GM12892 (cell line): Measurements from ENCODE around the gene SRPK3.
"Not testable (repeated sequence)": the region's sequence is repeated elsewhere in the genome, so short reads cannot be mapped to it uniquely, and the experiment has no call there.

Source experiments
- DNase-seq: peaks from one replicate; pipeline ENCODE4 v3.0.0; 2011; ENCODE audit not compliant: insufficient read length
- FAIRE-seq: peaks from 2 replicates; lab custom pipeline; 2011; peaks lifted over from hg19 to GRCh38; lab: Jason Lieb, UNC
- POLR2A ChIP-seq: IDR thresholded peaks from 2 replicates; pipeline ENCODE4 v1.6.1; 2011; ENCODE audit warnings: low read depth, low read length, control low read depth
- POLR2AphosphoS5 ChIP-seq: IDR thresholded peaks from 2 replicates; pipeline ENCODE4 v1.6.1; 2011; ENCODE audit warnings: low read depth, low read length, control low read depth
- TAF1 ChIP-seq: IDR thresholded peaks from 2 replicates; pipeline ENCODE4 v1.6.1; 2011; ENCODE audit warnings: low read depth, mild to moderate bottlenecking, control low read depth, low read length, borderline replicate concordance

The SRPK3 gene

GRCh38 chrX:153739754-153740486 lies 40.9 kb upstream of the SRPK3 start:
- no peak for TF ChIP-seq POLR2A
- TF ChIP-seq POLR2AphosphoS5 = no peak
- TF ChIP-seq TAF1 = no peak
- DNase-seq = no peak
- FAIRE-seq = no peak

DNA sequence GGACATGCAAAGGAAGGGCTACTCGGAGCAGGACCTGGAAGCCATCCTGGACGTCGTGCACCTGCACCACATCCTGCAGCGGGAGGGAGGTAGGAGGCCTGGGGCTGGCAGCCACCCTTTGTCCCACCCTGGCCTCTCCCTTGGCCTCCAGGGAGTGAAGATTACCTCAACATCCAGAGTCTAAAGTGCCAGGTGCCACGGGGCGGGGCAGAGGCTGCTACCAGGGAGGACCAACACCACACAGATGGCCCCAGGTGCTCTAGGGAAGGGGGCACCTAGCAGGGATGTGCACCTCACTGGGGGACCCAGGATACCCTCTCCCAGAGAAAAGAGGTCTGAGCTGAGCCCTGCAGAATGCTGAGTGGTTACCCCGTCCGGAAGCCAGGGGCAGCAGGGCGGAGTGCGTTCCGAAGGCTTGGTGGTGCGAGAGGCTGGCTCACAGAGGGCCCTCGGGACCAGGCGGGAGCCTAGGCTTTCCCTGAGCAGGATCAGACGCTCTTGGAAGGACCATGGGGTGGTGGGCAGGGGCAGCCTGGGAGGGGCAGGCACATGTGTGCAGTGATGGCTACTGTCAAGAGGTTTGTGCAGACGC lies 40.1 kb upstream of the SRPK3 start:
- FAIRE-seq = no peak
- TF ChIP-seq POLR2A (no peak), POLR2AphosphoS5 (no peak), TAF1 (no peak)
- DNase-seq = no peak

GRCh38 chrX:153741446-153741845 lies 39.4 kb upstream of the SRPK3 start:
- DNase-seq = no peak
- no peak for TF ChIP-seq POLR2AphosphoS5
- no peak for FAIRE-seq

- DNase-seq, FAIRE-seq: not testable (repeated sequence)
These were observed 38.7 kb upstream of the SRPK3 start for GRCh38 chrX:153742111-153742510.

DNA sequence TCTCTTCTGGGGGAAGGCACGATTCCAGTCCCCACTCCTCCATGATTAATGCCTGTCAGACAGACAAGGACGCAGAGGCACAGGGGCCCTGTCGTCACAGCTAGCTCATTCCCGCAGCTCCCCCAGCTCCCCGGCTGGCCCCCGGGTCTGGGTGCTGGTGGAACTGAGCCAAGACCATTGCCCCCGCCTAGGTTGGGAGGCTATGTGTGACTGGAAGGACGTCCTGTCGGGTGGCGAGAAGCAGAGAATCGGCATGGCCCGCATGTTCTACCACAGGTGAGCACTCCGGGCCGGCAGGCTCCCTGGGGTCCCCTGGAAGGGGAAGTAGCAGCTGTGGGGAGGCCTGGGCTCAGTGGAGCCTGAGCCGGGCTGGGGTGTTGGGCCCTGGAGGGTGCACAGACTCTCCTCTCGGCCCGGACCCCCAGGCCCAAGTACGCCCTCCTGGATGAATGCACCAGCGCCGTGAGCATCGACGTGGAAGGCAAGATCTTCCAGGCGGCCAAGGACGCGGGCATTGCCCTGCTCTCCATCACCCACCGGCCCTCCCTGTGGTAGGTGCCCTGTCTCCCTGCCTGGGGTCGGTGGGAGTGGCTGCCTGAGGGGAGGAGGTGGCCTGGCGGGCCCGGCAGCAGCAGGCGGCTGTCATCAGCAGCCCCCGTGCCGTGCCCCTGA lies 37.9 kb upstream of the SRPK3 start:
- DNase-seq, FAIRE-seq: not testable (repeated sequence)

- not testable (repeated sequence) for DNase-seq, FAIRE-seq
These were observed 37.2 kb upstream of the SRPK3 start for GRCh38 chrX:153743468-153744209.

DNA sequence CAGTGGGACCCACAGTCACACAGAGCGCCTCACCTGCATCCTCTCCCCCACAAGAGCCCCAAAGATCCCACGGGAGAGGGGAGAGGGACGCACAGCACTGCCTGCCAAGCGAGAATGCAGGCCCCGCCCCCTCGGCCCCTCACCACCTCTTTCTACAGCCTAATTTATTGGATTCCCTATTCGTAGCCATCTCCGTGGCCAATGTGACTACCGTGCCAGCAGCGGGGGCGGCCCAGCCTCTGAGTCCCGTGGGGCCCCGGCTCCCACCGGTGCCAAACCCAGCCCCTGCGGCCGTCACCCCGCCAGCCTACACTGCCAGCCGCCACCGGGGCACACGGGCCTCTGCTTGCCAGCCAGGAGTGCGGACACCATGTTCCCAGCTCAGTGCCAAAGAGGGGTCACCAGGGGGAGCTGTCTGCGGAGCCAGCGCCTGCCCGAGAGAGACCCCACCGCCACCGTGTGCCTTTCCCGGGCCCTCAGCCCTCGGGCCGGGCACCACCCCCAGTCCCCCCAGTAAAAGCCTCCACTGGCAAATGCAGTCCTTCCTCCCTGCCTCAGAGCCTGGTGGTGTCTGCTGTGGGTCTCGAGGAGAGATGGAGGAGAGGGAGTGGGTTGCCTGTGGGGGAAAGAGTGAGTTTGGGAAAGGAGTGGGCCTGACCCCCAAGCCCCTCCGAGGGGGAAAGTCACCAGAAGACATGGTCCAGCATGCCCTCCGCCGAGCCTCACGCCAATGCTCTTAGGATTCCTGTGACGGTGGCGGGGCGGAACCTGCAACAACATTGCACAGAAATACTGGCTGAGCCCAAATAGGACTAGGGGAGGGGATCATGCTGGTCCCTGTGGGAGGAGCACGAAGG lies 36.4 kb upstream of the SRPK3 start:
- no peak for DNase-seq
- no peak for FAIRE-seq
- TF ChIP-seq POLR2AphosphoS5 (no peak), TAF1 (no peak), POLR2A (no peak)

GRCh38 chrX:153745067-153745433 lies 35.8 kb upstream of the SRPK3 start:
- not testable (repeated sequence) for DNase-seq, FAIRE-seq

- FAIRE-seq = no peak
- TF ChIP-seq POLR2AphosphoS5 (no peak), POLR2A (no peak), TAF1 (no peak)
- DNase-seq = no peak
These were observed 34.5 kb upstream of the SRPK3 start for GRCh38 chrX:153746359-153746758.

DNA sequence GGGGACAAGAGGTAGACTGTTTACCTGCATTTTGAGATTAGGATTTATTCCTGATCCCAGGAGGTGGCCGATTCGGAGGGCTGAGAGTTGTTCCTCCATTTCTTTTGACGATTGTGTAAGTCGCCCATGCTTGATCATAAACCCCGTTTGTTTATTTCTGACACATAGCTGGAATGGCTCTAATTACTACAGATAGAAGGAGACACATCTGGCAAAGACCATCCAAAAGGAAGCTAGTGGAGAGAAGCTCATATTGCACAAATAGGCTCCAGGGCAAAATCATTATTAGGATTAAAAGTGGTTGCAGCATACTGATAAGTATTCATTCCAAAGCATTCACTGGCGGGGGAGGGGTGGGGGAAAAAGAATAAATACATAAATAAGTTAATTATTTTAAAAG lies 33.9 kb upstream of the SRPK3 start:
- FAIRE-seq, DNase-seq: not testable (repeated sequence)

- FAIRE-seq, DNase-seq: not testable (repeated sequence)
These were observed 31.8 kb upstream of the SRPK3 start for GRCh38 chrX:153749017-153749416.

DNA sequence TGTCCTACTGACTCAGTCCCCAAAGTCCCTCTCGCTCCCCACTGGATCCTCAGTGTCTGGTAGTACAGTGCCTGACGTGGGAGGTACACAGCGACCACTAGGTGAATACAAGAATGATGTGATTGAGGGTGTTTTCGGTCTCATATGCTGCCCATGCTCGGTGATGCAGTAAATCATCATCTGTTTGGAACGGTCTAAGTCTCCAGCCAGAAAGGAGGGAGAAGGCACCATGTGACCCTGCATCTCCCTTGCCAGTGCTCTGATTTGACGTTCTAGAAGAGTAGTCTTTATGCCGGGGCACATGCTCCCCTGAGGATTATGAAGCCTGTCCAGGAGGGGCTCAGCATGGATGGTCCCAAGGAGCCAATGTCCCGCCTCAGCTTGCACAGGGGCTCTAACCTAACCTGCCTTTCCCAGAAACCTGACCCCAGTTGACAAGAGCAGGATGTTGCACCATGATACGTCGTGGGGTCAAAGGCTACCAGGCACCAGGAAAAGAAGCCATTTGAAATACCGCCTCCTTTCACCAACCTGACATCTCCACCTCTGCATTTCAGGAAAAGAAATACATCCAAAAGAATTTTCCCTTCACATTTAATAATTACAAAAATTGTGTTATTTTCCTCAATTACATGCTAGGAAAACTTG lies 30.6 kb upstream of the SRPK3 start:
- no peak for TF ChIP-seq TAF1
- no peak for TF ChIP-seq POLR2A
- TF ChIP-seq POLR2AphosphoS5 = no peak
- DNase-seq (no peak), FAIRE-seq (no peak)
